Measurements from ENCODE around the gene CTSS.

DNA sequence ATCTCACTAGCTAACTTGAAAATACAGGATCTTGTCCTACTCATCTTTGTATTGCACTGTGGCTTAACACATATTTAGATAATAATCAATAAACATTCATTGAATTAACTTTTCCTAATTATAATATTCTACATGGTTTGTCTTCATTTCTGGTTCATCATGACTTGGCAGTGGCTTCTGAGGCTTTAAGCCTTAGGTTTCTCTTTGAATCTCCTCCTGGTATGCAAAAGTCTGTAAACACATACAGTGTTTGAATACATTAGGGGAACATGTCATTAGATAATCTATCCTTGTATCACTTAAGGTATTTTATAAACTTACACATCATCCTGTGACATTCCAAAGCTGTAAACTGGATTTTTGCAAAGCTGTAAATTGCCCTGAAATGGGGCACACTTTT, 21.9 kb upstream of the CTSS start:
- TF ChIP-seq, protein P1, sequence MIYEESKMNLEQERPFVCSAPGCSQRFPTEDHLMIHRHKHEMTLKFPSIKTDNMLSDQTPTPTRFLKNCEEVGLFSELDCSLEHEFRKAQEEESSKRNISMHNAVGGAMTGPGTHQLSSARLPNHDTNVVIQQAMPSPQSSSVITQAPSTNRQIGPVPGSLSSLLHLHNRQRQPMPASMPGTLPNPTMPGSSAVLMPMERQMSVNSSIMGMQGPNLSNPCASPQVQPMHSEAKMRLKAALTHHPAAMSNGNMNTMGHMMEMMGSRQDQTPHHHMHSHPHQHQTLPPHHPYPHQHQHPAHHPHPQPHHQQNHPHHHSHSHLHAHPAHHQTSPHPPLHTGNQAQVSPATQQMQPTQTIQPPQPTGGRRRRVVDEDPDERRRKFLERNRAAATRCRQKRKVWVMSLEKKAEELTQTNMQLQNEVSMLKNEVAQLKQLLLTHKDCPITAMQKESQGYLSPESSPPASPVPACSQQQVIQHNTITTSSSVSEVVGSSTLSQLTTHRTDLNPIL (CRISPR knock-in tag; IDR thresholded peaks at IDR 0.05; ENCODE audit: low read depth): no peak
- TF ChIP-seq ZFP30 (CRISPR knock-in tag; IDR thresholded peaks at IDR 0.05) (no peak), ESRRG (CRISPR knock-in tag; IDR thresholded peaks at IDR 0.05) (no peak), ISL1 (CRISPR knock-in tag; IDR thresholded peaks at IDR 0.05) (no peak), RARB (CRISPR knock-in tag; IDR thresholded peaks at IDR 0.05) (no peak), ZNF565 (CRISPR knock-in tag; conservative IDR thresholded peaks at IDR 0.05; ENCODE audit: low read depth) (no peak), ZFP3 (CRISPR knock-in tag; IDR thresholded peaks at IDR 0.05) (no peak), TCF4 (CRISPR knock-in tag; IDR thresholded peaks at IDR 0.05; ENCODE audit: borderline replicate concordance) (no peak), SNAI2 (CRISPR knock-in tag; IDR thresholded peaks at IDR 0.05) (no peak), CSDC2 (CRISPR knock-in tag; IDR thresholded peaks at IDR 0.05) (no peak), TOX (CRISPR knock-in tag; IDR thresholded peaks at IDR 0.05; ENCODE audit: borderline replicate concordance) (no peak)
- TF ChIP-seq, protein P2, sequence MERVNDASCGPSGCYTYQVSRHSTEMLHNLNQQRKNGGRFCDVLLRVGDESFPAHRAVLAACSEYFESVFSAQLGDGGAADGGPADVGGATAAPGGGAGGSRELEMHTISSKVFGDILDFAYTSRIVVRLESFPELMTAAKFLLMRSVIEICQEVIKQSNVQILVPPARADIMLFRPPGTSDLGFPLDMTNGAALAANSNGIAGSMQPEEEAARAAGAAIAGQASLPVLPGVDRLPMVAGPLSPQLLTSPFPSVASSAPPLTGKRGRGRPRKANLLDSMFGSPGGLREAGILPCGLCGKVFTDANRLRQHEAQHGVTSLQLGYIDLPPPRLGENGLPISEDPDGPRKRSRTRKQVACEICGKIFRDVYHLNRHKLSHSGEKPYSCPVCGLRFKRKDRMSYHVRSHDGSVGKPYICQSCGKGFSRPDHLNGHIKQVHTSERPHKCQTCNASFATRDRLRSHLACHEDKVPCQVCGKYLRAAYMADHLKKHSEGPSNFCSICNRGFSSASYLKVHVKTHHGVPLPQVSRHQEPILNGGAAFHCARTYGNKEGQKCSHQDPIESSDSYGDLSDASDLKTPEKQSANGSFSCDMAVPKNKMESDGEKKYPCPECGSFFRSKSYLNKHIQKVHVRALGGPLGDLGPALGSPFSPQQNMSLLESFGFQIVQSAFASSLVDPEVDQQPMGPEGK (CRISPR knock-in tag; IDR thresholded peaks at IDR 0.05; ENCODE audit: borderline replicate concordance): no peak

Data from SK-N-SH treated with all-trans-retinoic acid at 6 μM for 48 hours (cell line).